ENCODE measurements around the gene ZNF777.

Gene ZNF777

DNA sequence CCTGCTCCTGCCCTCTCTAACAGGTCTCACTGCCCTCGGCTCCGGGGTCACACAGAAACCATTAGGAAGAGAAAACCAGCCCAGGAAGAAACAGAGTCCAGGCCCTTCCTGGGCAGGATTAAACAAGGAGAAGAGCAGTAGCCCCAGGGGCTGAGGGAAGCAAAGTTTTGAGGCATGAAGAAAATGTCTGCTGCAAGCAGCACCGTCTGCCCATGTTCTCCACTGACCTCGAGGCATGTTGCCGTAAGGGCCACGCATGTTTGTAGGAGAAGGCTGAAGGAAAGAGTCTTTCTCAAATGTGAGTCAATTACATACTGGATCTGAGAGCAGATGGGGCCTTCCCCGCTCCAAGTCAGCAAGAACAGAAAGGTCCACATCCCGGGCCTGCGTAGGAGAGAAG is 32.5 kb upstream of the ZNF777 start:
- H3K36me3 ChIP-seq (ENCODE audit: insufficient read depth, low read length), result peaks cover 76% of the 10 kb centered on the region
- TF ChIP-seq EZH2 (IDR thresholded peaks at IDR 0.05; ENCODE audit: borderline replicate concordance, low read depth, low read length, severe bottlenecking), result no peak
- TF ChIP-seq, protein P1, sequence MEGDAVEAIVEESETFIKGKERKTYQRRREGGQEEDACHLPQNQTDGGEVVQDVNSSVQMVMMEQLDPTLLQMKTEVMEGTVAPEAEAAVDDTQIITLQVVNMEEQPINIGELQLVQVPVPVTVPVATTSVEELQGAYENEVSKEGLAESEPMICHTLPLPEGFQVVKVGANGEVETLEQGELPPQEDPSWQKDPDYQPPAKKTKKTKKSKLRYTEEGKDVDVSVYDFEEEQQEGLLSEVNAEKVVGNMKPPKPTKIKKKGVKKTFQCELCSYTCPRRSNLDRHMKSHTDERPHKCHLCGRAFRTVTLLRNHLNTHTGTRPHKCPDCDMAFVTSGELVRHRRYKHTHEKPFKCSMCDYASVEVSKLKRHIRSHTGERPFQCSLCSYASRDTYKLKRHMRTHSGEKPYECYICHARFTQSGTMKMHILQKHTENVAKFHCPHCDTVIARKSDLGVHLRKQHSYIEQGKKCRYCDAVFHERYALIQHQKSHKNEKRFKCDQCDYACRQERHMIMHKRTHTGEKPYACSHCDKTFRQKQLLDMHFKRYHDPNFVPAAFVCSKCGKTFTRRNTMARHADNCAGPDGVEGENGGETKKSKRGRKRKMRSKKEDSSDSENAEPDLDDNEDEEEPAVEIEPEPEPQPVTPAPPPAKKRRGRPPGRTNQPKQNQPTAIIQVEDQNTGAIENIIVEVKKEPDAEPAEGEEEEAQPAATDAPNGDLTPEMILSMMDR (IDR thresholded peaks at IDR 0.05; ENCODE audit: borderline replicate concordance, extremely low read depth, low read length, poor library complexity, severe bottlenecking), result no peak
- no peak overlapping the region for H3K4me2 ChIP-seq (ENCODE audit: insufficient read depth, low read length)
- DNase-seq (no peak), ATAC-seq (ENCODE audit: insufficient read depth, low read depth) (no peak)
- H4K20me1 ChIP-seq (ENCODE audit: insufficient read depth, low read length), result peaks cover 15% of the 10 kb centered on the region; the same call in 1 of the 2 replicates
- H3K27me3 ChIP-seq (ENCODE audit: insufficient read depth, low read length, poor library complexity), result no peaks in the 10 kb centered on the region
- no peak overlapping the region for H2AFZ ChIP-seq (ENCODE audit: low read depth, low read length)
- peaks cover 25% of the 10 kb centered on the region for H3K4me1 ChIP-seq (ENCODE audit: insufficient read depth, low read length)
- H3K9ac ChIP-seq (ENCODE audit: low read depth, low read length), result no peak overlapping the region
- H3K4me3 ChIP-seq (ENCODE audit: low read depth in 1 of 2, low read length in 2 of 2), result no peak overlapping the region
- H3K79me2 ChIP-seq (ENCODE audit: insufficient read depth, low read length), result peaks cover 31% of the 10 kb centered on the region
- no peaks in the 10 kb centered on the region for H3K9me3 ChIP-seq (ENCODE audit: insufficient read depth, low read length, severe bottlenecking)
- no peak overlapping the region for H3K27ac ChIP-seq (ENCODE audit: low read length)

DNA sequence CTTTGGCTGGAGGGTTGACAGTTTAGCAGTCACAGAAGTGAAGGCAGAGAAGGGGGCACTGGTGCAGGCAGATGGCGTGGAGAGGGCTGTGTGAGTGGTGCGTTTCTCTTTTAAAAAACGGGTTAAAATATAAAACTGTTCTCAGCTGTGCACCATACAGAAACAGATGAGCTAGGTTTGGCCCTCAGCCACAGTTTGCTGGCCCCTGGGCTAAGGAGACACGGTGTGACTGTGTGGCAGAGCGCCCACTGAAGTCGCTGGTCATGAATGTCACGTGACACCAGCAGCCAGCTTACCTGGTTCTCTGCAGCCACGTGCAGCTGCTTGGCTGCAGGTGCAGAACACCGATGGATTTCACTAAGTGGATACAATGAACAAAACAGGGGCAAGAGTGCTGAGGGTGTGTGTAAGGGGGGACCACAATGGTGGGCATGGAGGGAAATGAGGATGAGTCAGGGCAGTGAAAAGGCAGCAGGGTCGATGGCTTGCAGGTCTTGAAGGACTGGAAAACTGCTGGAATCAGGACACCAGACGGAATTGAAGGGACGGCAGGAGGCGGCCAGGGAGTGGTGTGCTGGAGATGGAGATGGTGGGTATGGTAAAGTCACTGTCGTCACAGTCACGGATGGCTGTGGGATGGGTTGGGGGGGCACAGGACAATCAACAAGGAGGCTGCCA is 29.4 kb upstream of the ZNF777 start:
- Histone ChIP-seq H3K27me3 (ENCODE audit: insufficient read depth, low read length, poor library complexity) (no peaks in the 10 kb centered on the region), H3K4me2 (ENCODE audit: insufficient read depth, low read length) (no peak overlapping the region), H2AFZ (ENCODE audit: low read depth, low read length) (no peak overlapping the region), H3K36me3 (ENCODE audit: insufficient read depth, low read length) (peaks cover 94% of the 10 kb centered on the region), H3K27ac (ENCODE audit: low read length) (no peak overlapping the region), H3K4me1 (ENCODE audit: insufficient read depth, low read length) (peaks cover 3% of the 10 kb centered on the region), H4K20me1 (ENCODE audit: insufficient read depth, low read length) (peaks cover 3% of the 10 kb centered on the region; the same call in 1 of the 2 replicates), H3K4me3 (ENCODE audit: low read depth in 1 of 2, low read length in 2 of 2) (no peak overlapping the region), H3K9ac (ENCODE audit: low read depth, low read length) (no peak overlapping the region), H3K9me3 (ENCODE audit: insufficient read depth, low read length, severe bottlenecking) (no peaks in the 10 kb centered on the region), H3K79me2 (ENCODE audit: insufficient read depth, low read length) (peaks cover 7% of the 10 kb centered on the region)
- TF ChIP-seq, protein P1 (IDR thresholded peaks at IDR 0.05; ENCODE audit: borderline replicate concordance, extremely low read depth, low read length, poor library complexity, severe bottlenecking), result no peak
- TF ChIP-seq EZH2 (IDR thresholded peaks at IDR 0.05; ENCODE audit: borderline replicate concordance, low read depth, low read length, severe bottlenecking), result no peak
- no peak for ATAC-seq (ENCODE audit: insufficient read depth, low read depth)
- no peak for DNase-seq

DNA sequence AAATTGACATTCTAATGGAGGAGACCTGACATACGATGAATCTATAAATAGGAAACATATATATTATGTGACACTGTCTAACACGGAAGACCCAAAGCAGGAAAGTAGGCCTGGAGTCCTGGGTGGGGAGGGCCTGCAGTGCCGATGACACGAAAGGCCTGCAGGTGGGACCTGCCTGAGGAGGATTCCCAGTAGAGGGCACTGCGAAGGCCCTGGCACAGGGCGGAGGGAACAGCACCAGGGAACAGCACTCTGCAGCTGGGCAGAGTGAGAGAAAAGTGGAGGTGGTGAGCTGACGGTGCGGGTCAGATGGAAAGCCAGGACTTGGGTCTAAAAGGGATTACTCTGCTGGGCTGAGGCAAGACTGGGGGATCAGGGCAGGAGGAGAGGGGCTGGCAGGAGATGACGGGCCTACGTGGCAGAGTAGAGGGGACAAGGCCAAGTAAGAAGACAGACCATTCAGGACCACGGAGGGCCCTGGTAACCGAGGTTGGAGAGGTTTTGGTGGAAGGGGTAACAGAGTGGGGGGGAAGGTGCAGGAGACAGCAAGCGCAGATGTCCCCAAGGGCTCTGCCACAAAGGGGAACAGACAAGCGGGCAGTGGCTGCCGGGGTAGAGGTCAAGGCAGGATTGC is 28.6 kb upstream of the ZNF777 start:
- Histone ChIP-seq H3K36me3 (ENCODE audit: insufficient read depth, low read length) (peaks cover 95% of the 10 kb centered on the region), H3K9me3 (ENCODE audit: insufficient read depth, low read length, severe bottlenecking) (no peaks in the 10 kb centered on the region), H3K79me2 (ENCODE audit: insufficient read depth, low read length) (no peaks in the 10 kb centered on the region), H3K4me3 (ENCODE audit: low read depth in 1 of 2, low read length in 2 of 2) (no peak overlapping the region), H4K20me1 (ENCODE audit: insufficient read depth, low read length) (no peaks in the 10 kb centered on the region), H3K27me3 (ENCODE audit: insufficient read depth, low read length, poor library complexity) (no peaks in the 10 kb centered on the region), H2AFZ (ENCODE audit: low read depth, low read length) (no peak overlapping the region), H3K4me1 (ENCODE audit: insufficient read depth, low read length) (no peaks in the 10 kb centered on the region), H3K4me2 (ENCODE audit: insufficient read depth, low read length) (no peak overlapping the region), H3K27ac (ENCODE audit: low read length) (no peak overlapping the region), H3K9ac (ENCODE audit: low read depth, low read length) (no peak overlapping the region)
- ATAC-seq (ENCODE audit: insufficient read depth, low read depth) (peak; percentile 82), DNase-seq (peak; percentile 20)
- no peak for TF ChIP-seq EZH2 (IDR thresholded peaks at IDR 0.05; ENCODE audit: borderline replicate concordance, low read depth, low read length, severe bottlenecking)
- TF ChIP-seq, protein P1 (IDR thresholded peaks at IDR 0.05; ENCODE audit: borderline replicate concordance, extremely low read depth, low read length, poor library complexity, severe bottlenecking), result peak; percentile 45
